Frontal cortex (tissue), 4 donors: ENCODE results near the gene NOLC1. TPM values are rescaled to one million over a fixed set of nuclear protein-coding genes. Genes with fewer than 3 reads are reported as not detected.
"Not testable (repeated sequence)": the region's sequence is repeated elsewhere in the genome, so short reads cannot be mapped to it uniquely, and the experiment has no call there.

Experiments
- DNase-seq, 2 donors: peaks; one replicate each; pipeline ENCODE4 v3.0.0; 2012; ENCODE audit warnings: low spot score in 2 of 2
- FAIRE-seq: peaks from 2 replicates; lab custom pipeline; 2012; peaks lifted over from hg19 to GRCh38; lab: Jason Lieb, UNC
- total RNA-seq: library from RNA; depleted of rRNA; stranded (reverse); fragments of >200 nt; gene quantifications from one replicate; pipeline ENCODE4 v1.2.3, GENCODE V29; 2014
- donor health status: control.
- donor health status: control.
- donor health status: control.

The NOLC1 gene
- total RNA-seq, 1 donor from 2014 or later: 40.8 TPM

DNA sequence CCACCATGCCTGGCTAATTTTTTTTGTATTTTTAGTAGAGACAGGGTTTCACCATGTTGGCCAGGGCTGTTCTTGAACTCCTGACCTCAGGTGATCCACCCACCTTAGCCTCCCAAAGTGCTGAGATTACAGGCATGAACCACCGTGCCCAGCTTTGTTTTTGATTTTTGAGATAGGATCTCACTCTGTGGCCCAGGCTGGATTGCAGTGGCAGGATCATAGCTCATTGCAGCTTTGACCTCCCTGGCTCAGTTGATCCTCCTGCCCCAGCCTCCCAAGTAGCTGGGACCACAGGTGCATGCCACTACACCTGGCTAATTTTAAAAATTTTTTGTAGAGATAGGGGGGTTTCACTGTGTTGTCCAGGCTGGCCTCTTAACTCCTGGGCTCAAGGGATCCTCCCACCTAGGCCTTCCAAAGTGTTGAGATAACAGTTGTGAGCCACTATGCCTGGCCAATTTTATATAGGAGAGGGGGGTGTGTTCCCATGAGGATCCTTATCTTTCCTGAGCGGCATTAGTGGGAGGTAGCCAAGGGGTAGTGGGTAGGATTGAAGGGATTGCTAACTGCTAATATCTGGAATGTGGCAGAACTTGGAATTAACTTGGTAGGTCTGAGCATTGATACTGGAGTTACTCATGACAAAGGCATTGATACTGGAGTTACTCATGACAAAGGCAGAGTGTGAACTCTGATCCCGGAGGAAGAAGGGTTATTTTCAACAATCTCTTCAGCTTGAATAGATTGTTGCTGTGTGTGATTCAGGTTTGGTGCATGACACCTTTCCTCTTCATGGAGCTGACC, 1.0 kb upstream of the NOLC1 start:
- no peak for FAIRE-seq
- no peak for DNase-seq

DNA sequence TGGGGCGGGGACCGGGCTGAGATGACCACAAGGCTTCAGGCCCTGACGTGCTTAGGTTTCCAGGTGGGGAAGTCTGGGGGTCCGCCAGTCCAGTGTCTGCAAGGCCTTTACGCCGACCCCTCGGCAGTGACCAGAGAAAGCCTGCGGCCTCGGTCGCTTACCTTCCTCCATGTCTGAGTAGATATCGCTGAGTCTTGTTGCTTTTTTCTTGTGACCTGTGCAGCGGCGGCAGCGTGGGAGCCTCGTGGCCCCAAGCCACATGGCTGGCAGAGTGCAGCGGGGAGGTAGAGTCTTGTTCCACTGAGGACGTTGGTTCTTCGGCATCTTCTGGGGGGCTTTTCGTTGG, 329 bp downstream of the NOLC1 start:
- no peak for FAIRE-seq
- DNase-seq: no peak

DNA sequence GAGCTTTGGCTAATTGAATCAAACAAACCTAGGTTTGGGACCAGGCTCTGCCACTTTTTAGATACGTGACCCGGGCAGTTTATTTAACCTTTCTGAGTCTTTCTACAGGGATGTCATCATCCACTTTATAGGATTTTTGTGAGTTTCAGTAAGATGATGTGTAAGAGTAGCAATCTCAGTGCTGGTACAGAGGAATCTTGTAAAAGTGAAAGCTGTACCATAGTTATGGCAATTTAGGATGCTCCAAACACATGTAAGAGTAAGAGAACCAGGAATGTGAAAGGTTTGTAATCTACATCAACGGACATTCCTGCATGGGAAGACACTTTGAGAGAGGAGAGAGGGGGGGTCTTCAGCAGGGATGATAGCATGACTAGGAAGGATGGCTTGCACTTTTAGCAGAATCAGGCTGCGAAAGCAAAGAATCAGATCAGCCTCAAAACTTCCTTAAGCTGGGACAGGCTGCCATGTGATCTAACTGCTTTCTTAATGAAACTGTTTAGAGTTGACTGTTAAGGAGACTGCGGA, 968 bp downstream of the NOLC1 start:
- no peak for FAIRE-seq
- no peak for DNase-seq

DNA sequence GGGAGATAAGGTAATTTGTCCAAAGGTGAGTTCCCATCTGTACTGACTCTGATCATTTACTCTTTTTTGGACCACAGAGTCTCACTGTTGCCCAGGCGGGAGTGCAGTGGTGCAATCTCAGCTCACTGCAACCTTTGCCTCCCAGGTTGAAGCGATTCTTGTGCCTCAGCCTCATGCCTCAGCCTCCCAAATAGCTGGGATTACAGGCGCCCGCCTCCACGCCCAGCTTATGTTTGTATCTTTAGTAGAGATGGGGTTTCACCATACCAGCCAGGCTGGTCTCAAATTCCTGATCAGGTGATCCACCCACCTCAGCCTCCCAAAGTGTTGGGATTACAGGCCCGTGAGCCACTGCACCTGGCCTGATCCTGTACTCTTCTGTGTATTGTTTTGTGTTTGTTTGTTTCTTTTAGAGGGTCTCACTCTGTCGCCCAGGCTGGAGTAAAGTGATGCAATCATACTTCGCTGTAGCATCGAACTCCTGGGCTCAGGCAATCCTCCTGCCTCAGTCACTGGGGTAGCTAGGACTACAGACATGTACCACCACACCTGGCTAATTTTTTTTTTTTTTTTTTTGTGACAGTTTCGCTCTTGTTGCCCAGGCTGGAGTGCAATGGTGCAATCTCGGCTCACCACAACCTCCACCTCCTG, 2.4 kb downstream of the NOLC1 start:
- no peak for DNase-seq
- no peak for FAIRE-seq

DNA sequence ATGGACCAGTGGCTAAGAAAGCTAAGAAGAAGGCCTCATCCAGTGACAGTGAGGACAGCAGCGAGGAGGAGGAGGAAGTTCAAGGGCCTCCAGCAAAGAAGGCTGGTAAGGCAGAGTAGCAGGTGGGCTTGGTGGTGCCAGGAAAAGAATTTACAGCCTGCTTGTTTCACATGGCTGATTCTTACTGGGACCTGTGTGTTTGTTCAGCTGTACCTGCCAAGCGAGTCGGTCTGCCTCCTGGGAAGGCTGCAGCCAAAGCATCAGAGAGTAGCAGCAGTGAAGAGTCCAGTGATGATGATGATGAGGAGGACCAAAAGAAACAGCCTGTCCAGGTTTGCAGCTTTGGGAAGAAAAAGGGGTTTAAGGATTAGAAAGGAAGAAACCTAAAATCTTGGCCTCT, 5.0 kb downstream of the NOLC1 start:
- FAIRE-seq (no peak), DNase-seq (no peak)

DNA sequence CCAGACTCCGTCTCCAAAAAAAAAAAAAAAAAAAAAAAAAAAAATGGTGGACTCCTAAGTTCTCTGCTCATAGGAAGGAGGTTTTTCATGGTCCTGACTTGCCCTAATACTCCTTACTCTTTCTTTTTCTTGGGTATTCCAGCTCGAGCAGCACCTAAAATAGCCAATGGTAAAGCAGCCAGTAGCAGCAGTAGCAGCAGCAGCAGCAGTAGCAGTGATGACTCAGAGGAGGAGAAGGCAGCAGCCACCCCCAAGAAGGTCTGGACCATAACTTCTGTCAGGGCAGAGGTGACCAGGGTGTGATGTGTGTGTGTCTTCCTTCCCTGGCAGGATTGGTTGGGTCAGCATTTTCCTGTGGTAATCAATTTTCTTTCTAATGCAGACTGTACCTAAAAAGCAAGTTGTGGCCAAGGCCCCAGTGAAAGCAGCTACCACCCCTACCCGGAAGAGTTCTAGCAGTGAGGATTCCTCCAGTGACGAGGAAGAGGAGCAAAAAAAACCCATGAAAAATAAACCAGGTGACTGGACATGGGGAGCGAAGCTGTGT, 6.9 kb downstream of the NOLC1 start:
- DNase-seq (no peak), FAIRE-seq (no peak)

DNA sequence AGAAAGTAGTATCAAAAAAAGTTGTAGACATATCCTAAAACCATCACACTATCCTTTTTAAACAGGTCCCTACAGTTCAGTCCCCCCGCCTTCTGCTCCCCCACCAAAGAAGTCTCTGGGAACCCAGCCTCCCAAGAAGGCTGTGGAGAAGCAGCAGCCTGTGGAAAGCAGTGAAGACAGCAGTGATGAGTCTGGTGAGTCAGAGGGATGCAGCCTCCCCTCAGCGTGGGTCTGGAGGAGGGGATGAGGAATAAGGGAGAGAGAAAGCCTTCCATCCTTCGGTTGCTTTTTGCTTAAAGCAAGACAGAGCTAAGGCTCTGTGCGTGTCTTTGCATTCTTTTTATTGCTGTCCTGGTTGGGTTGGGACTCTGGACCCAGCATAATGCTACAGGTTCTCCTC, 7.6 kb downstream of the NOLC1 start:
- DNase-seq (no peak), FAIRE-seq (no peak)

DNA sequence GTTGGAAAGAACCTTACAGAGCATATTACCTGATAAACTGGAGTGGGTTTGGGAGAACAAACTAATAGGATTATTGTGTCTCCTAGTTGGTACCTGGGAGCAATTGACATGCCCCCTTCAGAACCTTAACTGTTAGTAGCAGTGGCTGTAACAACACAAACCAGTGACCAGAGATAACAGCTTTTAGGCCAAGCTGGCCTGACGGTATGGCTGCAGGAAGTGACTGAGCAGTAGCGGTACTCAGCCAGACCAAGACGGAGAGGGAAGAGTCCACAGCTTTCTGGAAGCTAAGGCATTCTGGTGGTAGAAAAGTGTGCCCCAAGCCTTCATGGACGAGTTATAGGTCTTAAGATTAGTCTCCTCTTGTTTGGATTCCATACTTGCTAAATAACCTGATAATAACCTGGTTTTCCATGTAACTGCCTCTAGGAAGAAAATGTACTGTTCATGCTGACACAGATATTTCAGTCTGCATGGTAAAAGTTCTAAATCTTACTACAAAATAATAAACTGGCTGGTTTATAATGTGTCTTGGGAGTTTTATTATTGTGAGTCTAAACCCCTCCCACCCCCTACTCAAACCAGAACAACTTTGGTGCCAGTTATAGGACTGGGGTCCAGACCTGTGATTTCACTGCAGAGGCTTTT, 11.3 kb downstream of the NOLC1 start:
- DNase-seq (no peak), FAIRE-seq (no peak)

DNA sequence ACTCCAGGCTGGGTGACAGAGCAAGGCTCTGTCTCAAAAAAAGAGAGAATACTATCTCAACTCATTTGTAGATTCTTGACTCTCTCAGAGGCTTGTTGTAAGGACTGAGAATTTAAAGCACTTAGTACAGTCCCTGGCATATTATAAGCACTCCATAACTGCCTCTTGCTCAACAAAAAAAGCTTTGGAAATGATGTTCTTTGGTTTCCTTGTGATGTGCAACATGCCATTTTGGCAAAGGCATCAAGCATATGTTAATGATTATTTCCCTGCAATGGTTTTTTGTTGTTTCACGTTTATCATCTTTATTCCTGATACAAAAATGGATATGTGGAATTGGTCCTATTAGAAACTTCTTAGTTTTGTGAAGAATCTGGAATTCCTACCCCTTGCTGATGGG, 15.7 kb downstream of the NOLC1 start:
- no peak for DNase-seq
- FAIRE-seq: no peak

DNA sequence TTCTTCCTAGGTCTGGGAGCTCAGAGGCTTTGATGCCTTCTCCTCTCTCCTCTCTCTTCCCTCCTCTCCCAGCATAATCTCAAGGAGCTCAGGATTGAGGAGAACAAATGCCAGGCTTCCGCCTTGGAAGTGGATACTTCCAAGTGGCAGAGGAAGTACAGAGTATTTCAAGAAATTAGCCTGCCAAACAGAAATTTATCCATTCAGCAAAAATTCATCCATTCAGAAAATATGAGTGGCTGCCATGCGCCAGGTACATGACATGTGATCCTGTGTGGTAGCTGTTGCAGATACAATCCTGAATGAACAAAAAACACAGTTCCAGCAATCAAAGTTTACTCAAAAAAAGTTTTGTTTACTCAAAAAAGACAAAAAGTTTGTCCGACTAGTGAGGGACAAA, 18.4 kb downstream of the NOLC1 start:
- FAIRE-seq (no peak), DNase-seq (no peak)

DNA sequence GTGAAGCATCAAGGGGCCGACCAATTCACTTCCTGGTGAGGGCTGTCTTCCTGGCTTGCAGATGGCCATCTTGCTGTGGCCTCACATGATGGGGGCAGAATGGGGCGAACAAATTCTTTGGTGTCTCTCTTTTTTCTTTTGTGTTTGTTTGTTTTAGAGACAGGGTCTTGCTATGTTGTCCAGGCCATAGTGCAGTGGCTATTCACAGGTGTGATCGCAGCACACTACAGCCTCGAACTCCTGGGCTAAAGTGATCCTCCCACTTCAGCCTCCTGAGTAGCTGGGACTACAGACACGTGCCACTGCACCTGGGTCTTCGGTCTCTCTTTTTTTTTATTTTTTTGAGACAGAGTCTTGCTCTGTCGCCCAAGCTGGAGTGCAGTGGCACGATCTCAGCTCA, 20.1 kb downstream of the NOLC1 start:
- FAIRE-seq (no peak), DNase-seq (no peak)

DNA sequence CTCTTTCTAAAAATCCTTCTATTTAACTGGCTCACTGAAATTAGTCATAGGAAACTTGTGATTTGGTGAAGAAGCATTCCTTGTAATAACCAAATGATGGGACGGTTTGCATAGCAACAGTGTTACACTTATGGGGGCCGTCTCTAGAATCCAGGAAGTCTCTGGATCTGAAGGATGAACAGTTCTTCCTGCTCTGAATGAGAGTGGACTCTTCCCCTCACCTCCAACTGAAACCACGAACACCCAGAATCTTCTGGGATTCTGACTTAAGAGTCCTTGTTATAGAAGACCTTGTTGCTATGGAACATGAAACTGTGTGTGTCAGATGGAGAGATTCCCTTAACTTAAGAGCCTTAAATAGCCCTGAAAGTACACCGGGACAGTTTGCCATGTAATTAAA, 23.2 kb downstream of the NOLC1 start:
- FAIRE-seq: no peak
- no peak for DNase-seq

DNA sequence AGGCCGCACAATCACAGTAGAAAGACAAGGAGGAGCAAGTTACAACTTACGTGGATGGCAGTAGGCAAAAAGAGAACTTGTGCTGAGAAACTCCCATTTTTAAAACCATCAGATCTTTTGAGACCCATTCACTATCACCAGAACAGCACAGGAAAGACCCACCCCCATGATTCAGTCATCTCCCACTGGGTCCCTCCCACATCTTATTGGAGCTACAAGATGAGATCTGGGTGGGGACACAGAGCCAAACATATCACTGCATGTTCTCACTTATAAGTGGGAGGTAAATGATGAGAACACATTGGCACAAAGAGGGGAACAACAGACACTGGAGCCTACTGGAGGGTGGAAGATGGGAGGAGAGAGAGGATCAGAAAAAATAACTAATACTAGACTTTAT, 32.4 kb downstream of the NOLC1 start:
- FAIRE-seq (no peak), DNase-seq (no peak)

DNA sequence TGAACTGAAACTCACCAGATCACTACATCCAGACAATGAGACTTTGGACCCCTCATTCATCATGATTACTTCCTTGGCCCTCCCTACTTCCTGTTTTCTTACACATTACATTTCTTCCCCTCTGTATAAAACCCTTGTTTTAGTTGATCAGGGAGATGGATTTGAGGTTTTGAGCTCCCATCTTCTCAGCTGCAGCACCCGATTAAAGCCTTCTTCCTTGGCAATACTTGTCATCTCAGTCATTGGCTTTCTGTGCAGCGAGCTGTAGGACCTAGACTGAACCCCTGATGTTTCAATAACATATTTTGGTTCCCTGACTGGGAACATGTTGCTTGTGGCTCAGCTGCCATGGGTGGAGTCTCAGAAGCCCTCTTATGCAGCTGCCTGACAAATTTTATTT, 33.1 kb downstream of the NOLC1 start:
- FAIRE-seq: no peak

DNA sequence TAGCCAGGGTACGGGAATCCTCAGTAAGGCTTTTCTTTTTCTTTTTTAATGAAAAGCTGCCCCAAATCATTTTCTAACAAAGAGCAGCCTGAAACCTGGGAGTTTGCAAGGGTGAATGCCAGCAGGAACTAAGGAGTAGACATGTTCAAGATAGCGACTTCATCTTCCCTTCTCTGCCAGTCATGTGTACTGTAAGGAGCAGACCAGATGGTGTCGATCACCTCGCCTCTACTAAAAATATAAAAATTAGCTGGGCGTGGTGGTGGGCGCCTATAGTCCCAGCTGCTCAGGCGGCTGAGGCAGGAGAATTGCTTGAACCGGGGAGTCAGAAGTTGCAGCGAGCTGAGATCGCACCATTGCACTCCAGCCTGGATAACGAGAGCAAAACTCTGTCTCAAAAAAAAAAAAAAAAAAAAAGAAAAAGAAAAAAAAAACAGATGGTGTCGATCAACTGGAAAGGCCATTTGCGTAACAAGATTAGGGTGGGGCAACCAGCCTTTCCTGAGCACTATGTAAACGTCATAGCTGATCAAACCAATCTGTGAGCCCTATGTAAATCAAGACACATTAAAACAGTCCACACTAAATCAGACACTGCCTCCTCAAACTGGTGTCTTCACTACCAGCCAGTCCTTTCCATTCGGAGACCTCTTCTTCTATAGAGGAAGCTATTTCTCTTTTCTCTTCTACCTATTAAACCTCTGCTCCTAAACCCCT, 33.8 kb downstream of the NOLC1 start:
- no peak for FAIRE-seq
- DNase-seq: no peak

More for the DNA sequence above, 33.1 kb downstream of the NOLC1 start:
- no peak for DNase-seq

DNA sequence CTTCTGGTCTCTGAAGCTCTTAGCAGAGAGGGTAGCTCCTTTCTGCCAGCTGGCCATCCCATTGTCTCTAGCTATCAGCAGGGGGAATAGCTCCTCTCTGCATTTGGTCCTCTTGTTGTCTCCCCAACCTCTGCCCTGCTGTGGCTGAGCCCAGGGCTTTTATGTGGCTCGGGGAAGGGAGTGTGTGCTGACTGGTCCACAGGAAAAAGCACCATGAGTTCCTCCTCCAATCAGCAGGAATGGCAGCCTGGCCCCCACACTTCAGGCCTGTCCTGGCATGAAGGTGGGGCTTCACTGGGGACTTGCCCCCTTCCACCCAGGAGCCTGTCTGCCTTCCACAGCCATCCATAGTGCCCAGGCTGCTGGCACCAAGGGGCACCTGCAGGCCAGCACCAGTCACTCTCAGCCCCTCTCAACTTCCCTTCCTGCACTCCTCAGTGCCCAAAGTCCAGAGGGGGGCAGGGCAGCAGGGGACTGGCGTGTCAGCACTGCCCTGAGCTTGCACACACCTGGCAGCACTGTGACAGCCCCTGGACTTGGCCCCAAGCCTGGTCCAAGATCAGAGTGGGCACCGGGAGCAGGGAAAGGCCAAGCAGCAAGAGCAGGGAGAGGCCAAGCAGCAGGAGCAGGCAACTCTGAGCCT, 36.2 kb downstream of the NOLC1 start:
- FAIRE-seq (no peak), DNase-seq (no peak)

DNA sequence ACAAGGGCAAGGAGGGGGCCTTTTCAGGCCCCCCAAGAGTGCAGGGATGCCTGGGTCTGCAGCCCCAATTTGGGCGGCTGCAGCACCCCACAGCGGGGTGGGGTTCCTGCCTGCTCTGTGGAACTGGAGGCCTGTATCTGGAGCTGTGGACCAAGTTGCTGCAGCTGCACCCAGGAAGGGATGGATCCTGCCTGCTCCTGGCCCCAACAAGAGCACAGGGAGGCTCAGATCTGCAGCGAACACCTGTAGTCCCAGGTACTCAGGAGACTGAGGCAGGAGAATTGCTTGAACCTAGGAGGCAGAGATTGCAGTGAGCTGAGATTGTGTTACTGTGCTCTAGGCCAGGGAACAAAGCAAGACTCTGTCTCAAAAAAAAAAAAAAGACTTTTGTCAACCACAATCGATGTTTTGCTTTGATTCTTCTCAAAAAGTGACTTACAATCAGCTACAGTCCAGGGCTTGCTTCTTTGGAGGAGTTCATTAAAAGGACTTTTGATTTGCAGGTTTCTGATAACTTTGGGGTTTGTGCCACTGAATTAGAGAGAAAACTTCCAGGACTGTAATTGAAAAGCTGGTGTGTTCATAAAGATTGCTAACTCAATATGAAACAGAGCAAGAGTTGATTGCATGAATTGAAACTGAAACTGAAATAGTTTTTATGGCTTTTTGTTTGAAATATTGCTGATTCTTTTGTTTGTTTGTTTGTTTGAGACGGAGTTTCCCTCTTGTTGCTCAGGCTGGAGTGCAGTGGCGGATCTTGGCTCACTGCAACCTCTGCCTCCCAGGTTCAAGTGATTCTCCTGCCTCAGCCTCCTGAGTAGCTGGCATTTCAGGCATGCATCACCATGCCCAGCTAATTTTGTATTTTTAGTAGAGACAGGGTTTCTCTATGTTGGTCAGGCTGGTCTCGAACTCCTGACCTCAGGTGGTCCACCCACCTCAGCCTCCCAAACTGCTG, 37.0 kb downstream of the NOLC1 start:
- not testable (repeated sequence) for FAIRE-seq, DNase-seq

DNA sequence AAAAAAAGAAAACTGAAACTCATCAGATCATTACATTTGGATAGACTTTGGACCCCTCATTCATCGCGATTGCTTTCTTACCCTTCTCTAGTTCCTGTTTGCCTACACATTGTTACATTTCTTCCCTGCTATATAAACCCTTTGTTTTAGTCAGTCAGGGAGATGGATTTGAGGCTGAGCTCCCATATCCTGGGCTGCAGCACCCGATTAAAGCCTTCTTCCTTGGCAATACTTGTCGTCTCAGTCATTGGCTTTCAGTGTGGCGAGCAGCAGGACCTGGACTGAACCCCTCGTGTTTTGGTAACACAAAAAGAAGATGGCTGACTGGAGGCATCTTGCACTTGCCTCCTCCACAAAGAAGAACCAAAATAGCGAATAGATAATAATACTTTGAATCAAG, 39.8 kb downstream of the NOLC1 start:
- FAIRE-seq: no peak
- DNase-seq: no peak
